HG03095 (cell line): ENCODE data around the gene SPIN2A.
"Not testable (repeated sequence)": the region's sequence is repeated elsewhere in the genome, so short reads cannot be mapped to it uniquely, and the experiment has no call there.

Source experiments
- ATAC-seq: cut with Tn5 transposase; IDR thresholded peaks from one replicate; pipeline ENCODE4 v1.9.1; 2021; ENCODE audit warnings: moderate library complexity; ENCODE audit not compliant: unreplicated experiment

Gene SPIN2A

DNA sequence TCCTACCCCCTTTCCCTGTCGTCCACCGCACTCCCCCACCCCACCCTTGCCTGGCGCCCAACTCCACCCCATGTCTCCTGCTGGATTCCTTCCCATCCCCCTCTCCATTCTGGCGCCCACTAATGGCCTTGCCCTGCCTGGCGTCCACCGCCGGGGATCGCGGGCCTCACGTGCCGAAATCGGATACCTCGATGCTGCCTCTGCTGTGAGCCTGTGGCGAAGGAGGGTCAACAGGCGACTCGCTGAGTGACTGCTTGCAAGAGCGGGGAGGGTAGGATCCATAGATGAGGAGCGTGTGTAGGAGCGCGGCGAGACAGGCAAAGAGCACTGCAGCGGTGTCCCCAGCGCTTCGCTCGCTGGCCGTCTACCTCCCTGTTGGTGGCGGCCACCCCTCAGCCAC, at the start of gene SPIN2A:
SPIN2A (minus strand) TSS at position 325 of the 400 bp plus-strand sequence. CDS start 800 bp downstream, outside the sequence.
- not testable (repeated sequence) for ATAC-seq

DNA sequence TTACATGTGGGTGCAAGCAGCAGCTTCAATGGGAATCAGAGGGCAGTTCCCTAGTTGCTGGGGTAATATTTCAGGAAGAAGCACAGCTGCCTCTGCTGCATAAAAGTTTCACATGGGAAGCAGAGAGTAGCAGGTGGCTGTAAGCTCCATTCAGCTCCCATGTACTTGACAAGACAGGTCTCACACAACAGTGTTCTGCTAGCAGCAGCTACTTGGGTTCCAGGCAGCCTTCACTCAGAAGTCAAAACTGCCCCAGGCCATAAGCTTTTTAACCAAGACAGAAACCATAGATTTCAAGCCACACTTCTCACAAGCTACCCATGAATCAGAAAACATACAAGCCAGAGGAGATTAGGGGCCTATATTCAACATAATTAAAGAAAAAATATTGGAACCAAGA, 41.4 kb upstream of the SPIN2A start:
- no peak for ATAC-seq

DNA sequence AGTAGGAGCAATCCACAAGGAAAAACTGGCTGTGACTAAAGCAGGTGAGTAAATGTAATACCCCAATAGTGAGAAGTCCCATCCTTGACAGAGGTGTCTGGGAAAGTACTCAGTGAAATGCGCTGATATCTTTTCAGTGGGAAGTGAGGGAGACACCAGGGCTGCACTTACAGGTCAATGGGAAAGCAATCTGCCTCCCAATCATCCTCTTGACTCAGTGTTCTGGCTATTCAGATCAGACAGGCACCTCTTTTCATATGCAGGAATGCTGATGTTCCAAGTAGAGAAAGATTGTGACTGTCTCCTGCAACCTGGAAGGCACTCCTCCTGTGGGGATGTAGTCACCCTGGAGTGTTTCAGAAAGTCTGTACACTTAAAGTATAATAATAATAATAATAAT, 39.9 kb upstream of the SPIN2A start:
- no peak for ATAC-seq

DNA sequence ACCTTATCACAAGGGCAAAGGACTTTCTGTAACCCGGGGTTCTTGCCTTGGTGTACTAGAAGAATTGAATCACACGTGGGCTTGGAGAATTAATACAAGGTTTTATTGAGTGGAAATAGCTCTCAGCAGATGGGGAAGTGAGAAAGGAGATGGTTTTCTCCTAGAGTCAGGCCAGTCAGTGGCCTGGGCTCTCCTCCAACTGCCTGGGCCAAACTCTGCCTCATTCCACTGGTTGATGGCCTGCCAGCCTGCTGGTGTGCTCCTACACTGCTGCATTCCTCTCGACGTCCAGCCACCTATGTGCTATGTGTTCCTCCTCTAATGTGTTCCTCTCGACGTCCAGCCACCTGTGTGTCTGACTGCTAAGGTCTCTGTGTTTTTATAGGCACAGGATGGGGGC, 35.3 kb upstream of the SPIN2A start:
- ATAC-seq, result no peak

DNA sequence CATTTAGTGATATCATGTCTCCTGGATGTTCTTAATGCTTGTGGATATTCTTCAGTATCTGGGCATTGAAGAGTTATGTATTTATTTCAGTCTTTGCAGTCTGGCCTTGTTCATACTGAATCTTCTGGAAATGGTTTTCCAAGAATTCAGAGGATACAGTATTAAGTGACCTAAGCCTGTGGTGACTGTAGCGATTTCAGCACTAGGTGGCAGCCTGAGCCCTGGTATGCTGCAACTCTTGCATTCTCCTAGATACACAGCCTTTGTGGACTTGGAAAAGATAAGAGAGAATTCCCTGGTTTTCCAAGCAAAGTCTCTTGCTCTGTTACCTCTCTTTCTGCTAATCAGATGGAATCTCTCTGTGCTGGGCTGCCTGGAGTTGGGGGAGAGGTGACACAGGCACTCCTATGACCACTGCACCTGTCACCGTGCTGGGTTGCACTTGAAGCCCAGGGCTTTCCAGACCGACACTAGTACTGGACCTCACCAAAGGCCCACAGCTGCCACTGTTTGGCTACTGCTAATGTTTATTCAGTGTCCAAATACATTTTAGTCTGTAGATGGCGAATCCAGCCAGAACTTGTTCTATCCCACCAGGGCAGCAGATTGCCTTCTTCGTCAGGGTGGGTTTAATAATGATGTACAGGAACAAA, 19.3 kb upstream of the SPIN2A start:
- no peak for ATAC-seq

DNA sequence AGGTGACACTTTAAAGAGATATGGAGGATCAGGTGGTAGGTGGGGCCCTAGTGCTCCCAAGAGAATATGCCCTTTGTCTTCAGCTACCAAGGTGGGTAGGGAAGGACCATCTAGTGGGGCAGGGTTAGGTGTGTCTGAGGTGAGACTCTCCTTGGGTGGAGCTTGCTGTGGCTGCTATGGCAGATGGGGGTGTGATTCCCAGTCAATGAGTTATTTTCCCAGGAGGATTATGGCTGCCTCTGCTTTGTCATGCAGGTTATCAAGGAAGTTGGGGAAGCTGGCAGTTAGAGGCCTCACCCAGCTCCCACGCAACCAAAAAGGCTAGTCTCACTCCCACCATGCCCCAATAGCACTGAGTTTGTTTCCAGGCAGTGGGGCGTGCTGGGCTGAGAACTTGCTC, 18.0 kb upstream of the SPIN2A start:
- no peak for ATAC-seq

DNA sequence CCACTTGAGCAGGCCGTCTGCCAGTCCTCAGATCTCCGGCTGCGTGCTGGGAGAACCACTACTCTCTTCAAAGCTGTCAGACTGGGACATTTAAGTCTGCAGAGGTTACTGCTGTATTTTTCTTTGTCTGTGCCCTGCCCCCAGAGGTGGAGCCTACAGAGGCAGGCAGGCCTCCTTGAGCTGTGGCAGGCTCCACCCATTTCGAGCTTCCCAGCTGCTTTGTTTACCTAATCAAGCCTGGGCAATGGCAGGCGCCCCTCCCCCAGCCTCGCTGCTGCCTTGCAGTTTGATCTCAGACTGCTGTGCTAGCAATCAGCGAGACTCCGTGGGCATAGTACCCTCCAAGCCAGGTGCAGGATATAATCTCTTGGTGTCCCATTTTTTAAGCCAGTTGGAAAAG, 15.0 kb upstream of the SPIN2A start:
- ATAC-seq, result not testable (repeated sequence)

DNA sequence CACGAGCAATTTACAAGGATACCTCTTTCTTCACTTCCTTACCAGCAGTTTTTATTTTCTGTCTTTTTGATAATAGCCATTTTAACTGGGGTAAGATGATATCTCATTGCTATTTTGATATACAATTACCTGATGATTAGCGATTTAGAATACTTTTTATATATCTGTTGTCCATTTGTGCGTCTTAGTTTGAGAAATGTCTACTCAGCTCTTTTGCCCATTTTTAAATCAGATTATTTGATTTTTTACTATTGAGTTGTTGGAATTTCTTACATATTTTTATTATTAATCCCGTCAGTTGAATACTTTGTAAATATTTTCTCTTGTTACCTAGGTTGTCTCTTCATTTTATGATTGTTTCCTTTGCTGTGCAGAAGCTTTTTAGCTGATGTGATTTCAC, 1.5 kb upstream of the SPIN2A start:
- no peak for ATAC-seq

DNA sequence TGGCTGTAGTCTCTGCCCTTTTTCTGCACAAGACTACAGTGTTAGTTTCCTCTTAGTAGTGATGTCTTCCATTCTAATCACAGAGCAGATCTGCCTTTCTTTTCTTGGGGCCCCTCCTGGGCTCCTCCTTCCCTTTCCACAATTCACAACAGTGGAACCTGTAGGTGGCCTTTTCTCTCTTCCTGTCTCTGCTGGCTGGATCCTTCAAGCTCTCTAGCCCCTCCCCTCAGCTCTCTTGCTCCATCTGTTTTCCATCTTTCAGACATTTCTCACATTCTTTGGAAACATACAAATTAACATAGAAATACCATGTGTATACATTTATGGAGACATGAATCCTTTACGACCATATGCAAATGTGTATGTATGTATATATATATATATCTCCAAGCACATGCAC, 304 bp upstream of the SPIN2A start:
- no peak for ATAC-seq

DNA sequence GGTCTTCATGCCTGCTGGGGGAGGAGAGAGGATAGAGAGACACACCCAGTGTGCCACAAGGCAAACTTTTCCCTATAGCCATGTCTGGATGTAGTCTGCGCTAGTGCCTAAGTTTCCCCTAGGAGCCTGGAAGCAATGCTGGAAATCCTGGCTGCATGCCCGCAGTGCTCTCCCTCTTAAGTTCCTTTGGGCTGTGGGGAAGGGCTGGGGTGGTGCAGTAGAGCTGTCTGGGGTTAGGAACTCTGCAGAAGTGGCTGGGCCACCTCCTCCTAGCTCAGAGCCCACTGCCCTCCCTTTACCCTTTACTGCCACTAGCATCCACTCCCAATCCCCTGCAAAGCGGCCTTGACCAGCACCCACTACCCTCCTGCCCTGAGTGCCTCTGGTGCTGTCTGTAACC, 608 bp downstream of the SPIN2A start:
- not testable (repeated sequence) for ATAC-seq

DNA sequence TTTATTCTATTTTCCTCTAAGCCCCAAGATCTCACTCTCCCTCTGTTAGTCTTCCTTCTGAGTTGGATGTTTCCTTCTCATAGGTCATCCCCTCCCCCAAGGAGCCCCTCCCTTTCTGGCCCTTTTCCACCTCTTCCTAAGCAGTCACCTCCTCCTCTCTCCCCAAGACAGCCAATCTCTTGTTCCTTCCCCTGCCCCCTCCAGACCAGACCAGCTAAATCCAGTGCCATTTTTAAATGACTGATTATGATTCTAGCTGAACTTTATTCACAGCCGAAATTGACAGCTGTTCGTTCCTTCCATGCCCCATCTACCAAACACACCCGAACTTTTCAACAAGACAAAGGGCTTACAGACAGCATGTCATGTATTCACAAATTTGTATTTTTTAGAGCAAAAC, 1.9 kb downstream of the SPIN2A start:
- no peak for ATAC-seq

DNA sequence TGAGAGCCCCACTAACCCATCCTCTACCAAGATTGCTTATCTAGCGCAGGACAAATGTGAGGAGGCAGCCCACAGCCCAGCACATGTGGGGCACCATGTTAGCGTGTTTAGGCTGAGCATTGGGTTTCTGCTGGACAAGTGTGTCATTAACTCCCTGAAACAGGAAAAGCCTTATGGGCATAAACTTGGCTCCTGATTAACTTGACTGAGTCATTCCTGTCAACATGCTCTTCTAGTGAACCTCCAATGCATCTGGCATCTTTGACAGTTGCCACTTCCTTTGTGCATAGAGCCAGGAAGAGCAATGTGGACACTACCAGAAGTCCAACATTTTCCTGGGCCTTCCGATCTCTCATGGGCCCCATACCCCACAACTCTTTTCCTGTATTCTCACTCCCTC, 2.5 kb downstream of the SPIN2A start:
- ATAC-seq, result no peak

DNA sequence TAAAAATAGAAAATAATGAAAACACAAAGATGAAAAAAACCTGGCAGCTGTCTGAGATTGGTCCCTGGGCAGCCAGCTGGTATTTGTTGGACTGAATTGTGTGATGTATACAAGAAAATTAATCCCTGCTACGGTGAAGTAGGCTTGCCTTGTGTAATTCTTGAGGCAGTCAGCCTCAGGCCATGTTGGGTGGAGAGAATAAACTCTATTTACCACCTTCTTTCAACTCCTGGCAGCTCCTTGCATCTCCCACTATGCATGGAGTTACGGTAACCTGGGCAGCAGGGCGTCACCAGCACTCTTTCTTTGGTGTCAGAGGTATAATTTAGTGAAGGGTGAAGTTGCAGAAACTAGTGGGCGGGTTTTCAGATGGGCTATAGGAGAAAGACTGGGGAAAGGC, 3.5 kb downstream of the SPIN2A start:
- ATAC-seq, result no peak

DNA sequence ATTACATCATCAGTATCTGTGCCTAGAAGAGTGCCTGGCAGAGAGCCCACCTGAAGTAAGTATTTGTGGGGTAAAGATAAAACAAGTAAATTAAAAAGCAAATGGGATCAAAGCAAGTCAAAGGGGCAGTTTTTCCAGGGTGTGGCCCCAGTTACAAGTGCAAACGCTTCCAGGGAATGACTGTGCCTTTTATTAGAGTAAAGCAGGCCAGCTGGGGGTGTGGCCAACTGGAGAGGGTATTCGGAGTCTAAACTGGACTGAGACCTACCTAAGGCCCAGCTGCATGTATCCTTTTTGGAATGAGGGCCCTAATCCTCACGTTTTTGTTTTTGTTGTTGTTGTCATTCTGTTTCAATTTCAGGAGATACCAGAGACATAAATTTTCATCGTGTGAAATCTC, 3.9 kb downstream of the SPIN2A start:
- ATAC-seq, result not testable (repeated sequence)

DNA sequence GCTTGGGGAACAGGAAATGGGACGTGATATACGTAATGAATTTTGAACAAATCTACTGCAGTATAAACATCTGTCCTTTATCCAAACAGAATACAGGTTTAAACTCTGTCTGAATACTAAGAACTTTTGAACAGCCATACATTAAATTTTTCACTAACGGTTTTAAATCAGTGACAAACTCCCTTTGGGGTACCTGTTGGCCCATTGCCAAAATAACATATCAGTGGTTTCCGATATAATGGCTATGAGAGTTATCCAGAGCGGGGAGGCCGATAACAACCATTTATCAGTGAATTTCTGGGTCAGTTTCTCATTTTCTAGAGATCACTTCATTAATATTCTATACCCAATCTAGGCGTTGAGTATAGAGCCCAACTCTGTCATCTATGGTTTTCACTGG, 5.2 kb downstream of the SPIN2A start:
- ATAC-seq, result no peak

DNA sequence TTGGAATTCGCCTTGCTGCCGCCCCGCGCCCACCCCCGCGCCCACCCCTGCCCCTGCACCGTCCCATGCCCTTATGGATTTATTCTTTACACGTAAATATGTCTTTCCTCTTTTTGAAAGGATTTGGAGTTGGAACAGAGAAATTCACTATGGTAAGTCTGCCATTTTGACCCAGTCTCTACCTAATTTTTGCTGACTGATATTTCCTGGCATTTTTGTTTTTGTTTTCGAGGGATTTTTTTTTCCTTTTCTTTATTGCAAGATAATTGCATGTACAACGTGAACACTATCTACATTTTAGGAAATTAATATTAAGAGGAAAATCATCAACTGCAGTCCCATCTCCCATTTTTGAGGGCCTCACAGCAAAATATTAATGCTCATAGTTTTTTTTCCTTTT, 15.4 kb downstream of the SPIN2A start:
- ATAC-seq, result no peak

DNA sequence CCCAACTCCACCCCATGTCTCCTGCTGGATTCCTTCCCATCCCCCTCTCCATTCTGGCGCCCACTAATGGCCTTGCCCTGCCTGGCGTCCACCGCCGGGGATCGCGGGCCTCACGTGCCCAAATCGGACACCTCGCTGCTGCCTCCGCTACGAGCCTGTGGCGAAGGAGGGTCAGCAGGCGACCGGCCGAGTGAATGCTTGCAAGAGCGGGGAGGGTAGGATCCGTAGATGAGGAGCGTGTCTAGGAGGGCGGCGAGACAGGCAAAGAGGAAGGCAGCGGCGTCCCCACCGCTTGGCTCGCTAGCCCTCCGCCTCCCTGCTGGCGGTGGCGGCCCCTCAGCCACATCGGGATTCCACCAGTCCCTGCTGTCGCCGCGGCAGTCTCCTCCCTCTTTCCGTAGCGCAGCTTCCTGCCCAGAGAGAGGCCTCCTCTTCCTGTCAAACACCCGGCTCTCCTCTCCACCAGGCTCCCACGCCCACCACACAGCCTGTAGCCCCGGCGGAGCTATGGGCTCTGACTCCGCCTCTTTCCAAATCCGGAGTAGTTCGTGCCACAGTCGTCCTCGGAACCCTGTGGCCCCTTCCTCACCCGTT, 15.9 kb downstream of the SPIN2A start, which contains the start of gene SPIN2B:
SPIN2B (minus strand) TSS at position 387 of the 594 bp plus-strand sequence.
- peak; percentile 100 for ATAC-seq

DNA sequence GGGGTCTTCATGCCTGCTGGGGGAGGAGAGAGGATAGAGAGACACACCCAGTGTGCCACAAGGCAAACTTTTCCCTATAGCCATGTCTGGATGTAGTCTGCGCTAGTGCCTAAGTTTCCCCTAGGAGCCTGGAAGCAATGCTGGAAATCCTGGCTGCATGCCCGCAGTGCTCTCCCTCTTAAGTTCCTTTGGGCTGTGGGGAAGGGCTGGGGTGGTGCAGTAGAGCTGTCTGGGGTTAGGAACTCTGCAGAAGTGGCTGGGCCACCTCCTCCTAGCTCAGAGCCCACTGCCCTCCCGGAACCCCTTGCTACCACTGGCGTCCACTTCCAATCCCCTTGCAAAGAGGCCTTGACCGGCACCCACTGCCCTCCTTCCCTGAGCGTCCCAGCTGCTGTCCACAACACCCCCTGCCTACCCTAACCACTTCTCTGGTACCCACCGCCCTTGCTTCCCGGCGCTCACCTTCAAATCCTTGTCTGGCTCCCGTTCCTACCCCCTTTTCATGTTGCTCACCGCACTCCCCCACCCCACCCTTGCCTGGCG, 16.5 kb downstream of the SPIN2A start:
- not testable (repeated sequence) for ATAC-seq

DNA sequence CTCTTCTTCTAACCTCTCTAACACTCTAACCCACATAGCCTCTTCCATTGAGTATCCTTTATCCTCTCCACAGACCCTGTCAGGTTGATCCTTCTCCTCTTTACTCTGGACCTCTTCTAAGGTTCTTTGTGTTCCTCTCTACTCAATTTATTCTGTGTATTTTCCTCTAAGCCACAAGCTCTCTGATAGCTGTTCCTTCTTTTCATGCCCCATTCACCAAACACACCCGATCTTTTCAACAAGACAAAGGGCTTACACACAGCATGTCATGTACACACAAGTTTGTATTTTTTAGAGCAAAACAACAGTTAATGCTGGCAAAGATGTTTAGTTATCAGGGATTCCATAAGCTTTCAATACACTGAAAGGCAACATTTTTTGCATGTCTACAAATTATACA, 17.8 kb downstream of the SPIN2A start:
- no peak for ATAC-seq

DNA sequence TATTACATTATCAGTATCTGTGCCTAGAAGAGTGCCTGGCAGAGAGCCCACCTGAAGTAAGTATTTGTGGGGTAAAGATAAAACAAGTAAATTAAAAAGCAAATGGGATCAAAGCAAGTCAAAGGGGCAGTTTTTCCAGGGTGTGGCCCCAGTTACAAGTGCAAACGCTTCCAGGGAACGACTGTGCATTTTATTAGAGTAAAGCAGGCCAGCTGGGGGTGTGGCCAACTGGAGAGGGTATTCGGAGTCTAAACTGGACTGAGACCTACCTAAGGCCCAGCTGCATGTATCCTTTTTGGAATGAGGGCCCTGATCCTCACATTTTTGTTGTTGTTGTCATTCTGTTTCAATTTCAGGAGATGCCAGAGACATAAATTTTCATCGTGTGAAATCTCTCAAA, 19.6 kb downstream of the SPIN2A start:
- ATAC-seq, result not testable (repeated sequence)

DNA sequence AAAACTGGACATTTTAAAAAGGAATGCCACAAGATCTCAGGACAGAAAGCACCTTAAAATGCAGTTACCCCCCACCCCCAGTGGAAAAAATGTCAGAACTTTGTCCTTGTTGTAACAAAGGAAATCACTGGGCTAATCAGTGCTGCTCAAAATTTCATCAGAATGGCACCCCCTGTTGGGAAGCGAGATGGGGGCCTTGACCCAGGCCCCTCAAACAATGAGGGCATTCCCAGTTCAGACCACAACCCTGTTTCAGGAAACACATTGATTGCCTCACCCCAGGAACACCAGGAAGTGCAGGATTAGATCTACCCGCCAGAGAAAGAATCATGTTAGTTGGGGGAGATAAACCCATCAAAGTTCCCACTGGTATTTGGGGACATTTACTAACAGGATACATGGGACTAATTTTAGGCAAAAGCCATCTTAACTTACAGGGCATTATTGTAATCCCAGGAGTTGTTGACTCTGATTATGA, 32.2 kb downstream of the SPIN2A start:
- ATAC-seq, result no peak

DNA sequence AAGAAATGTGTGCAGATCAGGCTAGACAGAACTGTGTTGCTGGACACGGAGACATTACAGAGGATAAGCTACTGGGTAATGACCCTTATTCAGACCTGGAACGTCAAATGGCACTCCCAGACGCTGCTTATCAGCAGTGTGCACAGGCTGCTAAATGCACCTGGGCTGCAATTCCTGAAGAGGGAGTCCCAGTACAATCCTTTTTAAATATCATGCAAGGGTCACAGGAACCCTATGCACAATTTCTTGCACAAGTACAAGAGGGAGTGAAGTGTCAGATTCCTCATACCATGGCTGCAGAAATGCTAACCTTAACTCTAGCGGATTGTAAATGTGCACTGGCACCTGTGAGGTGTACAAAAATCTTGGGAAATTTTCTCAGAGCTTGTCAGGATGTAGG, 32.8 kb downstream of the SPIN2A start:
- ATAC-seq, result no peak
